Body of pancreas (tissue), 4 donors: Measurements from ENCODE around the gene ITGB6.

Source experiments
- CTCF ChIP-seq, 7 experiments: fragments of 450-650 bp in 4 of 7; fragments of 200-600 bp in 3 of 7; sonication (generic) in 3 of 7; IDR thresholded peaks; one replicate each; pipeline ENCODE4 v1.5.1; 2016 to 2019; ENCODE audit warnings: antibody characterized with exemption in 7 of 7
- POLR2A ChIP-seq, 3 donors: fragments of 450-650 bp; IDR thresholded peaks; one replicate each; pipeline ENCODE4 v1.6.1; 2016; ENCODE audit warnings: antibody characterized with exemption in 3 of 3, mild to moderate bottlenecking in 2 of 3

- no peak for TF ChIP-seq CTCF (IDR thresholded peaks at IDR 0.05)
- no peak for TF ChIP-seq POLR2A (IDR thresholded peaks at IDR 0.05)
Measured at GRCh38 chr2:160139991-160140390, 60.1 kb downstream of the ITGB6 start.
